Fibroblast of mammary gland (primary cell): Measurements from ENCODE around the gene TOP2A.
"Not testable (repeated sequence)": the region's sequence is repeated elsewhere in the genome, so short reads cannot be mapped to it uniquely, and the experiment has no call there.

Experiments used
- DNase-seq: peaks from one replicate; pipeline ENCODE4 v3.0.0-alpha.2; 2010; ENCODE audit warnings: low read depth
- H3K4me3 ChIP-seq: 2 replicates; pipeline ENCODE4 v1.5.1; 2011; ENCODE audit warnings: low read depth, mild to moderate bottlenecking, low read length, moderate library complexity; ENCODE audit not compliant: control insufficient read depth
- CTCF ChIP-seq: conservative IDR thresholded peaks from 2 replicates; pipeline ENCODE4 v1.5.1; 2011; ENCODE audit warnings: low read depth, low read length, inconsistent platforms; ENCODE audit not compliant: control insufficient read depth, insufficient read depth

TOP2A gene

GRCh38 chr17:40404003-40404402, 13.7 kb downstream of the TOP2A start:
- no peak for DNase-seq
- no peak overlapping the region for H3K4me3 ChIP-seq
- no peak for TF ChIP-seq CTCF

- TF ChIP-seq CTCF = peak; percentile 4
- DNase-seq = no peak
- H3K4me3 ChIP-seq = no peak overlapping the region
Measured at GRCh38 chr17:40402668-40403067, 15.0 kb downstream of the TOP2A start.

GRCh38 chr17:40399185-40399584, 18.5 kb downstream of the TOP2A start:
- no peak overlapping the region for H3K4me3 ChIP-seq
- peak; percentile 73 for DNase-seq
- TF ChIP-seq CTCF = peak; percentile 48

- not testable (repeated sequence) for DNase-seq
Measured at GRCh38 chr17:40386555-40386954, 31.1 kb downstream of the TOP2A start.

GRCh38 chr17:40382251-40382650, 35.4 kb downstream of the TOP2A start:
- DNase-seq = peak; percentile 6
- no peak overlapping the region for H3K4me3 ChIP-seq
- no peak for TF ChIP-seq CTCF

More at GRCh38 chr17:40386555-40386954, 31.1 kb downstream of the TOP2A start:
- H3K4me3 ChIP-seq = not testable (repeated sequence)

GRCh38 chr17:40378966-40379365, 38.7 kb downstream of the TOP2A start:
- no peak for TF ChIP-seq CTCF
- peak; percentile 39 for DNase-seq
- H3K4me3 ChIP-seq = no peak overlapping the region

- no peak overlapping the region for H3K4me3 ChIP-seq
- TF ChIP-seq CTCF = no peak
- DNase-seq = no peak
Measured at GRCh38 chr17:40377832-40378231, 39.9 kb downstream of the TOP2A start.

GRCh38 chr17:40376541-40376940, 41.2 kb downstream of the TOP2A start:
- not testable (repeated sequence) for H3K4me3 ChIP-seq, DNase-seq

GRCh38 chr17:40375786-40376185, 41.9 kb downstream of the TOP2A start:
- DNase-seq, H3K4me3 ChIP-seq: not testable (repeated sequence)
